Measurements from ENCODE around the gene CD59.

DNA sequence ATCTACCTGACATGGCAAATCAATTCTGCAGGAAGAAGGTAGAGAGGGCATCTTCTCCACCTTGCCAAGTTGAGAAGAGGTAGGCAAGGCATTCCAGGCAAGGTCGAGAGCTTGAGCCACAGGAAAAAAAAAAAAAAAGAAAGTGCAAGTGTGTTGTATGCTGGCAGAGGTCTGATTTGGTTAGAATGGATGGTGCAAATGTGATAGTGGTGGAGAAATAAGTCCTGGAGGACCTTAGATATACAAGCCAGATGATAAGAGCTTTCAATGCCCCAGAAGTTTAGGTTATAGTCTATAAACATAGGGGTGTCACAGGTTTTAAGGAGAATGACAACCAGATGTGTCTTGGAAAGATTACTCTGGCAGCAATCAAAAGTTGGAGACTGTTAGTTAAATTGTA lies 36.6 kb upstream of the CD59 start:
- no peak for TF ChIP-seq CTCF (IDR thresholded peaks at IDR 0.05)
- TF ChIP-seq POLR2A (IDR thresholded peaks at IDR 0.05): no peak
